Neural cell (in vitro differentiated cells): ENCODE measurements around the gene AP1S3.

Experiments used
- CTCF ChIP-seq: fragments of 450-650 bp; IDR thresholded peaks from 2 replicates; pipeline ENCODE4 v1.5.1; 2014; ENCODE audit warnings: antibody characterized with exemption, mild to moderate bottlenecking, moderate library complexity; ENCODE audit not compliant: poor library complexity, severe bottlenecking
- EP300 ChIP-seq: fragments of 450-650 bp; conservative IDR thresholded peaks from 2 replicates; pipeline ENCODE4 v1.6.1; 2014; ENCODE audit warnings: antibody characterized with exemption, mild to moderate bottlenecking, moderate library complexity; ENCODE audit not compliant: poor library complexity, severe bottlenecking
- EZH2 ChIP-seq: fragments of 200-600, 300-800 bp; shearing (Covaris generic), sonication (generic); IDR thresholded peaks from 2 replicates; pipeline ENCODE4 v1.6.1; 2014; ENCODE audit warnings: antibody characterized with exemption, low read length, borderline replicate concordance, mild to moderate bottlenecking; ENCODE audit not compliant: insufficient read depth, poor library complexity, severe bottlenecking
- MXI1 ChIP-seq: fragments of 450-650 bp; conservative IDR thresholded peaks from 2 replicates; pipeline ENCODE4 v1.6.1; 2014; ENCODE audit warnings: antibody characterized with exemption, mild to moderate bottlenecking; ENCODE audit not compliant: poor library complexity, severe bottlenecking
- POLR2AphosphoS5 ChIP-seq: IDR thresholded peaks from 2 replicates; pipeline ENCODE4 v1.6.1; 2012
- SMC3 ChIP-seq: fragments of 450-650 bp; conservative IDR thresholded peaks from 2 replicates; pipeline ENCODE4 v1.6.1; 2014; ENCODE audit warnings: antibody characterized with exemption, mild to moderate bottlenecking, moderate library complexity; ENCODE audit not compliant: poor library complexity

GRCh38 chr2:223722226-223722625 lies 115.2 kb downstream of the AP1S3 start:
- no peak for TF ChIP-seq CTCF
- no peak for TF ChIP-seq SMC3
- no peak for TF ChIP-seq POLR2AphosphoS5
- TF ChIP-seq MXI1: no peak
- TF ChIP-seq EP300: no peak
- no peak for TF ChIP-seq EZH2
